Nephron (organoid): ENCODE results near the gene GARIN5B.

ENCODE experiments used
- H3K27ac Mint-ChIP-seq, 3 experiments: 2 replicates each; pipeline ENCODE4 v1.8.0; 2020; ENCODE audit warnings: mixed read lengths in 3 of 3, mild to moderate bottlenecking in 2 of 3, moderate library complexity in 1 of 3
- H3K27me3 Mint-ChIP-seq: 2 replicates; pipeline ENCODE4 v1.8.0; 2021; ENCODE audit warnings: low read depth, mild to moderate bottlenecking, moderate library complexity, mixed read lengths
- H3K36me3 Mint-ChIP-seq: 2 replicates; pipeline ENCODE4 v1.8.0; 2020; ENCODE audit warnings: low read depth, mixed read lengths
- H3K4me1 Mint-ChIP-seq: 2 replicates; pipeline ENCODE4 v1.8.0; 2020; ENCODE audit warnings: mixed read lengths
- H3K4me3 Mint-ChIP-seq, 3 experiments: 2 replicates each; pipeline ENCODE4 v1.8.0; 2020; ENCODE audit warnings: mild to moderate bottlenecking in 3 of 3, mixed read lengths in 3 of 3, moderate library complexity in 2 of 3
- H3K9me3 Mint-ChIP-seq: 2 replicates; pipeline ENCODE4 v1.8.0; 2020; ENCODE audit warnings: mixed read lengths
- CTCF ChIP-seq, 3 experiments: fragments of 200-600 bp; sonication (generic); IDR thresholded peaks; one replicate each; pipeline ENCODE4 v1.5.0; 2021; ENCODE audit warnings: antibody characterized with exemption in 3 of 3; ENCODE audit not compliant: unreplicated experiment in 3 of 3

GARIN5B gene

GRCh38 chr19:55314396-55314795 lies 48.7 kb downstream of the GARIN5B start:
- no peaks in the 10 kb centered on the region for H3K9me3 Mint-ChIP-seq
- H3K27ac Mint-ChIP-seq = peak overlapping the region in 1 of 3 experiments; percentile 68
- peaks cover 10% of the 10 kb centered on the region for H3K4me1 Mint-ChIP-seq
- peaks cover 2% of the 10 kb centered on the region for H3K27me3 Mint-ChIP-seq
- H3K4me3 Mint-ChIP-seq = no peak overlapping the region
- no peak for TF ChIP-seq CTCF (IDR thresholded peaks at IDR 0.05; ENCODE audit: unreplicated experiment in 3 of 3)
- peaks cover 16% of the 10 kb centered on the region for H3K36me3 Mint-ChIP-seq

- H3K9me3 Mint-ChIP-seq = no peaks in the 10 kb centered on the region
- H3K36me3 Mint-ChIP-seq = peaks cover 26% of the 10 kb centered on the region
- no peaks in the 10 kb centered on the region for H3K27me3 Mint-ChIP-seq
- peak overlapping the region; percentile 56 to 89 (median 60) for H3K27ac Mint-ChIP-seq
- H3K4me3 Mint-ChIP-seq = no peak overlapping the region
- peaks cover 10% of the 10 kb centered on the region for H3K4me1 Mint-ChIP-seq
- no peak for TF ChIP-seq CTCF (IDR thresholded peaks at IDR 0.05; ENCODE audit: unreplicated experiment in 3 of 3)
Measured at GRCh38 chr19:55312621-55313512, 50.2 kb downstream of the GARIN5B start.

GRCh38 chr19:55311797-55312196 lies 51.3 kb downstream of the GARIN5B start:
- H3K36me3 Mint-ChIP-seq = peaks cover 34% of the 10 kb centered on the region
- H3K27me3 Mint-ChIP-seq = no peaks in the 10 kb centered on the region
- H3K27ac Mint-ChIP-seq = no peak overlapping the region
- TF ChIP-seq CTCF (IDR thresholded peaks at IDR 0.05; ENCODE audit: unreplicated experiment in 3 of 3) = no peak
- H3K4me1 Mint-ChIP-seq = peaks cover 10% of the 10 kb centered on the region
- no peak overlapping the region for H3K4me3 Mint-ChIP-seq
- no peaks in the 10 kb centered on the region for H3K9me3 Mint-ChIP-seq

GRCh38 chr19:55311397-55311796 lies 51.7 kb downstream of the GARIN5B start:
- Mint-ChIP-seq H3K27ac (no peak overlapping the region), H3K4me3 (no peak overlapping the region), H3K36me3 (peaks cover 38% of the 10 kb centered on the region), H3K4me1 (peaks cover 10% of the 10 kb centered on the region), H3K27me3 (no peaks in the 10 kb centered on the region), H3K9me3 (no peaks in the 10 kb centered on the region)
- no peak for TF ChIP-seq CTCF (IDR thresholded peaks at IDR 0.05; ENCODE audit: unreplicated experiment in 3 of 3)

GRCh38 chr19:55310498-55310897 lies 52.6 kb downstream of the GARIN5B start:
- Mint-ChIP-seq H3K9me3 (no peaks in the 10 kb centered on the region), H3K27ac (no peak overlapping the region), H3K36me3 (peaks cover 45% of the 10 kb centered on the region), H3K4me3 (no peak overlapping the region), H3K27me3 (no peaks in the 10 kb centered on the region), H3K4me1 (peaks cover 12% of the 10 kb centered on the region)
- no peak for TF ChIP-seq CTCF (IDR thresholded peaks at IDR 0.05; ENCODE audit: unreplicated experiment in 3 of 3)

GRCh38 chr19:55309448-55309847 lies 53.6 kb downstream of the GARIN5B start:
- Mint-ChIP-seq H3K27me3 (no peaks in the 10 kb centered on the region), H3K9me3 (no peaks in the 10 kb centered on the region), H3K36me3 (peaks cover 48% of the 10 kb centered on the region), H3K27ac (no peak overlapping the region), H3K4me1 (peaks cover 14% of the 10 kb centered on the region), H3K4me3 (no peak overlapping the region)
- no peak for TF ChIP-seq CTCF (IDR thresholded peaks at IDR 0.05; ENCODE audit: unreplicated experiment in 3 of 3)
